Measurements from ENCODE around the gene PAOX. TPM values are rescaled to one million over a fixed set of nuclear protein-coding genes. Genes with fewer than 3 reads are reported as not detected.

PAOX gene
- total and polyA plus RNA-seq, 11 donors: 2.1 to 7.3 (median 3.4) TPM

DNA sequence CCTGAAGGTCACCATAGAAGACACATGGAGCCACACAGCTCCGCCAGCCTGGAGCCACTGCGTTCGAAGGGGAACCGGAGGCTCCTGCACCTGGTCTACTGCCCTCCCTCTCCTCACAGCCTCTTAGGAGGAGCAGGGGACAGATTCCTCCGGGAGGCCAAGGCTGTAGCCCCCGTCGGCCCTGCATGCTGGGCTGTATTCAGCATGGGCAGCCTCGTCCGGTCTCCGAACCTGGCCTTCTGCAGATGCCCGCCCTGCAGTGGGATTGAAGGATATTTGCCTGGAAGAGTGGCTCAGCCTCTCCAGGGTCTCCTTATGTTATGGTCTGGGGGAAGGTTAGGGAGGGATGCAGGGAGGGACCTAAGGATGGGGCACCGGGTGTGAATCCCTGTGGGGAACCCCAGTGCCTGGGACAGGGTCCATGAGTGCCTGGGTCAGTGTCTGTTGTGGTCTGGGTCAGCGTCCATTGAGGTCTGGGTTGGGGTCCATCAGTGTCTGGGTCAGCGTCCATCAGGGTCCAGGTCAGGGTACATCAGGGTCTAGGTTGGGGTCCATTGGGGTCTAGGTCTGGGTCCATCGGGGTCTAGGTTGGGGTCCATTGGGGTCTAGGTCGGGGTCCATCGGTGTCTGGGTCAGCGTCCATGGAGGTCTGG, 61.7 kb downstream of the PAOX start:
- ATAC-seq (no peak), DNase-seq (no peak)
- no peak for TF ChIP-seq CTCF (IDR thresholded peaks at IDR 0.05)
- TF ChIP-seq POLR2A (IDR thresholded peaks at IDR 0.05): no peak
- Histone ChIP-seq H3K27me3 (peaks cover 0 to 12% (median 0%) of the 10 kb centered on the region in 9 donors), H3K27ac (no peak overlapping the region), H3K36me3 (no peaks in the 10 kb centered on the region), H3K9me3 (peaks cover 0 to 1% (median 0%) of the 10 kb centered on the region in 12 donors), H3K4me3 (no peak overlapping the region), H3K4me1 (peaks cover 0 to 6% (median 0%) of the 10 kb centered on the region in 12 donors)
- intact Hi-C loops (cut with DNase I): no loop called here
- WGBS, 4 donors: 95 to 97% (median 95%) methylated on average over 9 to 18 of the region's 18 CpGs

Small RNAs within 50 kb of the gene (microRNA-seq; reads per million reads assigned to microRNA genes)
- 0.60 to 1.2 (median 0.71) reads per million in 4 donors for gene MIR3944

Other genes starting within 250 kb of the PAOX start
- 1 to 10 TPM in 1 of 9 donors, under 1 TPM in 6, not detected in 2; 0.05 to 2.9 (median 0.13) TPM for gene KNDC1, start 219.0 kb upstream of the PAOX start, total RNA-seq
- under 1 TPM in 1 of 2 donors, not detected in 1; 0.04 TPM for gene KNDC1, start 219.0 kb upstream of the PAOX start, polyA plus RNA-seq
- gene UTF1, start 149.0 kb upstream of the PAOX start, total RNA-seq: not detected
- gene UTF1, start 149.0 kb upstream of the PAOX start, polyA plus RNA-seq: not detected
- gene VENTX, start 141.4 kb upstream of the PAOX start, total RNA-seq: 1 to 10 TPM in 1 of 9 donors, under 1 TPM in 8; 0.29 to 2.3 (median 0.56) TPM
- gene VENTX, start 141.4 kb upstream of the PAOX start, polyA plus RNA-seq: under 1 TPM; 0.58 to 0.99 TPM
- gene ADAM8, start 102.4 kb upstream of the PAOX start, total RNA-seq: 10 to 100 TPM in 1 of 9 donors, 1 to 10 TPM in 8; 1.2 to 10.3 (median 2.6) TPM
- gene ADAM8, start 102.4 kb upstream of the PAOX start, polyA plus RNA-seq: 1 to 10 TPM in 1 of 2 donors, under 1 TPM in 1; 0.50 to 1.2 TPM
- gene TUBGCP2, start 70.4 kb upstream of the PAOX start, total RNA-seq: 10 to 100 TPM; 33.5 to 49.5 (median 40.1) TPM
- 10 to 100 TPM; 34.5 to 36.0 TPM for gene TUBGCP2, start 70.4 kb upstream of the PAOX start, polyA plus RNA-seq
- gene ZNF511, start 70.3 kb upstream of the PAOX start, total RNA-seq: 10 to 100 TPM; 34.5 to 53.3 (median 40.5) TPM
- 10 to 100 TPM; 44.5 to 80.4 TPM for gene ZNF511, start 70.3 kb upstream of the PAOX start, polyA plus RNA-seq
- gene CALY, start 42.4 kb upstream of the PAOX start, total RNA-seq: 1 to 10 TPM in 1 of 9 donors, not detected in 8; 1.7 TPM
- gene CALY, start 42.4 kb upstream of the PAOX start, polyA plus RNA-seq: not detected
- gene PRAP1, start 31.9 kb upstream of the PAOX start, total RNA-seq: not detected
- gene PRAP1, start 31.9 kb upstream of the PAOX start, polyA plus RNA-seq: not detected
- 10 to 100 TPM in 2 of 9 donors, 1 to 10 TPM in 7; 4.3 to 24.1 (median 8.0) TPM for gene FUOM, start 21.2 kb upstream of the PAOX start, total RNA-seq
- gene FUOM, start 21.2 kb upstream of the PAOX start, polyA plus RNA-seq: 10 to 100 TPM in 1 of 2 donors, 1 to 10 TPM in 1; 8.6 to 16.0 TPM
- gene ECHS1, start 5.9 kb upstream of the PAOX start, total RNA-seq: 100 to 1,000 TPM; 148 to 303 (median 201) TPM
- gene ECHS1, start 5.9 kb upstream of the PAOX start, polyA plus RNA-seq: 100 to 1,000 TPM; 132 to 217 TPM
- 10 to 100 TPM; 11.6 to 29.5 (median 18.1) TPM for gene MTG1, start 14.9 kb downstream of the PAOX start, total RNA-seq
- gene MTG1, start 14.9 kb downstream of the PAOX start, polyA plus RNA-seq: 10 to 100 TPM; 24.8 to 34.2 TPM
- under 1 TPM in 3 of 9 donors, not detected in 6; 0.11 to 0.25 (median 0.13) TPM for gene SPRN, start 45.4 kb downstream of the PAOX start, total RNA-seq
- gene SPRN, start 45.4 kb downstream of the PAOX start, polyA plus RNA-seq: under 1 TPM; 0.04 to 0.11 TPM
- 1 to 10 TPM in 1 of 9 donors, under 1 TPM in 8; 0.08 to 1.3 (median 0.34) TPM for gene SCART1, start 74.7 kb downstream of the PAOX start, total RNA-seq
- gene SCART1, start 74.7 kb downstream of the PAOX start, polyA plus RNA-seq: under 1 TPM; 0.18 to 0.46 TPM
- gene CYP2E1, start 148.1 kb downstream of the PAOX start, total RNA-seq: 1 to 10 TPM in 4 of 9 donors, under 1 TPM in 3, not detected in 2; 0.77 to 2.2 (median 1.1) TPM
- gene CYP2E1, start 148.1 kb downstream of the PAOX start, polyA plus RNA-seq: under 1 TPM; 0.43 to 0.46 TPM
- under 1 TPM in 3 of 9 donors, not detected in 6; 0.32 to 0.39 (median 0.37) TPM for gene SYCE1, start 186.3 kb downstream of the PAOX start, total RNA-seq
- under 1 TPM in 1 of 2 donors, not detected in 1; 0.23 TPM for gene SYCE1, start 186.3 kb downstream of the PAOX start, polyA plus RNA-seq
- gene FRG2B, start 247.5 kb downstream of the PAOX start, total RNA-seq: not detected
- gene FRG2B, start 247.5 kb downstream of the PAOX start, polyA plus RNA-seq: not detected